Chondrocyte (in vitro differentiated cells): ENCODE measurements around the gene TECTB. TPM values are rescaled to one million over a fixed set of nuclear protein-coding genes. Genes with fewer than 3 reads are reported as not detected.

Experiments
- DNase-seq: peaks from one replicate; pipeline ENCODE4 v3.0.0; 2021; ENCODE audit warnings: mixed read lengths, low spot score
- H3K27ac Mint-ChIP-seq: one replicate; pipeline ENCODE4 v1.8.0; 2021; ENCODE audit warnings: mild to moderate bottlenecking, moderate library complexity, mixed read lengths; ENCODE audit not compliant: unreplicated experiment
- H3K27me3 Mint-ChIP-seq: 2 replicates; pipeline ENCODE4 v1.8.0; 2021; ENCODE audit warnings: low read depth, mixed read lengths
- H3K36me3 Mint-ChIP-seq: 2 replicates; pipeline ENCODE4 v1.8.0; 2021; ENCODE audit warnings: low read depth, mixed read lengths
- H3K4me1 Mint-ChIP-seq: 2 replicates; pipeline ENCODE4 v1.8.0; 2021; ENCODE audit warnings: low read depth, mild to moderate bottlenecking, mixed read lengths
- H3K4me3 Mint-ChIP-seq: one replicate; pipeline ENCODE4 v1.8.0; 2021; ENCODE audit warnings: mild to moderate bottlenecking, moderate library complexity, mixed read lengths; ENCODE audit not compliant: unreplicated experiment
- H3K9me3 Mint-ChIP-seq: 2 replicates; pipeline ENCODE4 v1.8.0; 2021; ENCODE audit warnings: low read depth, mixed read lengths
- CTCF ChIP-seq: fragments of 200-600 bp; sonication (generic); IDR thresholded peaks from 2 replicates; pipeline ENCODE4 v1.5.0; 2021; ENCODE audit warnings: antibody characterized with exemption, mild to moderate bottlenecking, moderate library complexity
- total RNA-seq: library from RNA; stranded (reverse); gene quantifications from 3 replicates; pipeline ENCODE4 v1.2.1, GENCODE V29; 2021

The TECTB gene
- total RNA-seq, 1 donor from 2014 or later = not detected

- H3K36me3 Mint-ChIP-seq = no peaks in the 10 kb centered on the region
- no peak for DNase-seq
These were observed 13.7 kb downstream of the TECTB start for GRCh38 chr10:112296908-112297331.

GRCh38 chr10:112298581-112298980 lies 15.4 kb downstream of the TECTB start:
- DNase-seq = no peak
- H3K27me3 Mint-ChIP-seq = peaks cover 17% of the 10 kb centered on the region
- H3K4me3 Mint-ChIP-seq = no peak overlapping the region
- no peaks in the 10 kb centered on the region for H3K36me3 Mint-ChIP-seq
- no peak for TF ChIP-seq CTCF
- no peak overlapping the region for H3K27ac Mint-ChIP-seq
- no peaks in the 10 kb centered on the region for H3K9me3 Mint-ChIP-seq
- H3K4me1 Mint-ChIP-seq = peaks cover 17% of the 10 kb centered on the region

More at GRCh38 chr10:112296908-112297331, 13.7 kb downstream of the TECTB start:
- Mint-ChIP-seq H3K27ac (no peak overlapping the region), H3K4me1 (peaks cover 17% of the 10 kb centered on the region), H3K4me3 (no peak overlapping the region), H3K9me3 (no peaks in the 10 kb centered on the region), H3K27me3 (peaks cover 16% of the 10 kb centered on the region)
- TF ChIP-seq CTCF = no peak

GRCh38 chr10:112299456-112299855 lies 16.3 kb downstream of the TECTB start:
- no peak for TF ChIP-seq CTCF
- DNase-seq = no peak
- Mint-ChIP-seq H3K4me3 (no peak overlapping the region), H3K4me1 (peaks cover 17% of the 10 kb centered on the region), H3K36me3 (no peaks in the 10 kb centered on the region), H3K9me3 (no peaks in the 10 kb centered on the region), H3K27me3 (peaks cover 14% of the 10 kb centered on the region), H3K27ac (no peak overlapping the region)

GRCh38 chr10:112302335-112302734 lies 19.1 kb downstream of the TECTB start:
- Mint-ChIP-seq H3K4me1 (no peaks in the 10 kb centered on the region), H3K36me3 (no peaks in the 10 kb centered on the region), H3K4me3 (no peak overlapping the region), H3K9me3 (no peaks in the 10 kb centered on the region), H3K27me3 (peaks cover 27% of the 10 kb centered on the region), H3K27ac (no peak overlapping the region)
- no peak for DNase-seq
- TF ChIP-seq CTCF = no peak

- no peak for TF ChIP-seq CTCF
- Mint-ChIP-seq H3K4me3 (no peak overlapping the region), H3K27ac (no peak overlapping the region), H3K9me3 (no peaks in the 10 kb centered on the region), H3K27me3 (peaks cover 31% of the 10 kb centered on the region), H3K4me1 (no peaks in the 10 kb centered on the region), H3K36me3 (no peaks in the 10 kb centered on the region)
- no peak for DNase-seq
These were observed 20.3 kb downstream of the TECTB start for GRCh38 chr10:112303528-112303927.
